K562 (cell line): ENCODE data around the gene UBE2QL1. TPM values are rescaled to one million over a fixed set of nuclear protein-coding genes. Genes with fewer than 3 reads are reported as not detected.

ENCODE experiments used
- ATAC-seq: fragments of 200-7000 bp; cut with Tn5 transposase; 3 replicates; pipeline ENCODE4 v1.9.1; 2020; ENCODE audit warnings: moderate library complexity
- BruUV-seq: library from RNA; stranded (reverse); fragments of 400-500 nt; replicated peaks from 2 replicates; lab custom pipeline; 2021; lab: Mats Ljungman, UMichigan
- CTCF ChIA-PET: fragments of 300-600 bp; formaldehyde crosslinking; extraction: SDS; loops from one replicate; lab custom pipeline; 2021; ENCODE audit warnings: low intra/inter-chr PET ratio; lab: Yijun Ruan, JAX
- POLR2A ChIA-PET: fragments of 300-600, 350-650 bp; sonication (Branson Sonifier 250); formaldehyde crosslinking; extraction: SDS; loops from one replicate; lab custom pipeline; 2021; ENCODE audit warnings: antibody characterized with exemption, inconsistent platforms; lab: Yijun Ruan, JAX
- DNase-seq, 4 experiments: peaks; one replicate each; pipeline versions ENCODE4 v3.0.0 to v3.0.0-alpha.2; 2011 to 2018; ENCODE audit warnings: low spot score in 3 of 4, mixed read lengths in 3 of 4; ENCODE audit errors: extremely low read depth in 1 of 4
- FAIRE-seq: peaks from 2 replicates; lab custom pipeline; 2011; peaks lifted over from hg19 to GRCh38; lab: Jason Lieb, UNC
- H2AFZ ChIP-seq: 2 replicates; pipeline ENCODE4 v1.6.0; 2011; ENCODE audit warnings: low read depth, low read length, control low read depth, inconsistent platforms
- H3K27ac ChIP-seq: fragments of 200-600 bp; 3 replicates; pipeline ENCODE4 v1.8.0; 2011; ENCODE audit warnings: low read depth, mild to moderate bottlenecking, control low read depth, inconsistent platforms, low read length, moderate library complexity, mixed read lengths; ENCODE audit errors: extremely low read depth
- H3K27me3 ChIP-seq, 2 experiments: fragments of 300-600 bp in 1 of 2; 2 replicates in 1 of 2; 3 replicates in 1 of 2; pipeline versions ENCODE4 v1.6.0 to v1.8.0; 2011; ENCODE audit warnings: inconsistent platforms in 2 of 2, low read length in 2 of 2, mild to moderate bottlenecking in 1 of 2, mixed read lengths in 1 of 2, moderate library complexity in 1 of 2; ENCODE audit not compliant: control insufficient read depth in 2 of 2, insufficient read depth in 2 of 2
- H3K36me3 ChIP-seq: fragments of 300-600 bp; 3 replicates; pipeline ENCODE4 v1.8.0; 2011; ENCODE audit warnings: mild to moderate bottlenecking, low read length, inconsistent platforms; ENCODE audit not compliant: control insufficient read depth, insufficient read depth
- H3K4me1 ChIP-seq, 2 experiments: fragments of 200-600 bp in 1 of 2; replicated peaks in 1 of 2; 2 replicates in 1 of 2; 3 replicates in 1 of 2; pipeline versions ENCODE4 v1.5.1 to v1.8.0; 2011; ENCODE audit warnings: inconsistent platforms in 2 of 2, low read length in 2 of 2, mild to moderate bottlenecking in 1 of 2, mixed read lengths in 1 of 2, moderate library complexity in 1 of 2; ENCODE audit not compliant: control insufficient read depth in 2 of 2, insufficient read depth in 2 of 2
- H3K4me2 ChIP-seq: 2 replicates; pipeline ENCODE4 v1.6.1; 2011; ENCODE audit warnings: low read length, control low read depth, inconsistent platforms, mixed read lengths; ENCODE audit not compliant: insufficient read depth
- H3K4me3 ChIP-seq: fragments of 200-600 bp; sonication (generic), shearing (Covaris generic); 2 replicates; pipeline ENCODE4 v1.5.1; 2016; ENCODE audit warnings: control low read depth, inconsistent platforms
- H3K79me2 ChIP-seq: fragments of 200-600 bp; 3 replicates; pipeline ENCODE4 v1.8.0; 2011; ENCODE audit warnings: low read length, inconsistent platforms; ENCODE audit not compliant: control insufficient read depth, insufficient read depth
- H3K9ac ChIP-seq, 2 experiments: 2 replicates each; pipeline versions ENCODE4 v1.6.0 to v1.6.1; 2011; ENCODE audit warnings: low read depth in 2 of 2, low read length in 2 of 2, control low read depth in 1 of 2, inconsistent platforms in 1 of 2, mild to moderate bottlenecking in 1 of 2, mixed read lengths in 1 of 2; ENCODE audit not compliant: insufficient read depth in 1 of 2
- H3K9me1 ChIP-seq: one replicate; pipeline ENCODE4 v1.6.0; 2011; ENCODE audit warnings: inconsistent platforms, mild to moderate bottlenecking, low read length, moderate library complexity; ENCODE audit not compliant: control insufficient read depth, insufficient read depth
- H3K9me3 ChIP-seq: replicated peaks from 2 replicates; pipeline ENCODE4 v1.5.1; 2011; ENCODE audit warnings: low read depth, low read length, inconsistent platforms; ENCODE audit not compliant: control insufficient read depth, insufficient read depth
- H4K20me1 ChIP-seq: replicated peaks from 2 replicates; pipeline ENCODE4 v1.6.1; 2011; ENCODE audit warnings: low read length, inconsistent platforms, mixed read lengths; ENCODE audit not compliant: control insufficient read depth, insufficient read depth
- MAFK ChIP-seq: IDR thresholded peaks from 2 replicates; pipeline ENCODE4 v1.6.1; 2011; ENCODE audit warnings: low read length, improper control_type of control experiment
- SUPT5H ChIP-seq: fragments of 450-650 bp; IDR thresholded peaks from 2 replicates; pipeline ENCODE4 v1.6.1; 2016
- WHSC1 ChIP-seq: IDR thresholded peaks from one replicate; pipeline ENCODE4 v1.6.1; 2012; ENCODE audit warnings: low read length, control low read depth, inconsistent platforms
- ZNF398 ChIP-seq: fragments of 250-450 bp; sonication (Bioruptor Pico); IDR thresholded peaks from 2 replicates; pipeline ENCODE4 v1.8.0; 2021; ENCODE audit warnings: moderate library complexity, mild to moderate bottlenecking, inconsistent platforms
- WGBS: fragments of 100-300 bp; shearing (Covaris generic); methylation state at CpG from one replicate; pipeline ENCODE4 v1.1.6; 2016; ENCODE audit warnings: low coverage, mixed read lengths; ENCODE audit not compliant: insufficient coverage; ENCODE audit errors: missing lambda C conversion rate; 5-methylcytosine and 5-hydroxymethylcytosine counted together
- in situ Hi-C: fragments of 300-500 bp; cut with MboI; formaldehyde crosslinking; loops from 4 replicates; pipeline ENCODE4 v1.15.0; 2018; ENCODE audit warnings: inconsistent platforms, mixed read lengths
- intact Hi-C: fragments of 100-400 bp; cut with micrococcal nuclease; formaldehyde crosslinking; loops from 2 replicates; pipeline ENCODE4 v1.14.2; 2022
- polyA plus RNA-seq, 8 experiments: library from polyadenylated mRNA; depleted of rRNA in 4 of 8; stranded (reverse) in 5 of 8; unstranded in 3 of 8; fragments of >200 nt; fragmentation: Nextera tagmentation in 2 of 8; fragmentation: Illumina TruSeq in 1 of 8; extraction: Ambion mirVana in 2 of 8; extraction: Trizol in 1 of 8; gene quantifications; 2 replicates each; pipeline versions ENCODE4 v1.2.1 to v1.2.3, GENCODE V29; 2011 to 2014; ENCODE audit warnings: inconsistent platforms in 1 of 8, missing spikeins in 1 of 8
- total RNA-seq, 7 experiments: library from RNA; depleted of rRNA in 6 of 7; stranded (reverse); fragments of >200 nt in 6 of 7; fragmentation: Illumina TruSeq in 2 of 7; extraction: Trizol in 2 of 7; gene quantifications; 2 replicates each; pipeline versions ENCODE4 v1.2.1 to v1.2.3, GENCODE V29; 2011 to 2021; ENCODE audit warnings: low replicate concordance in 1 of 7

UBE2QL1 gene
- total and polyA plus RNA-seq, 9 of the 15 experiments (the other 6 are each of a cell fraction or from before 2014, with no cell fraction given): not detected

GRCh38 chr5:6419340-6419852 is 29.3 kb upstream of the UBE2QL1 start:
- intact Hi-C loops (no loop called here), in situ Hi-C loops (no loop called here)
- 0% methylated on average over 8 of the region's 8 CpGs for WGBS
- ChIA-PET POLR2A (no interaction called here), CTCF (no interaction called here)
- ATAC-seq (no peak), DNase-seq (no peak), FAIRE-seq (no peak)
- BruUV-seq: no TSS peak
- no peak overlapping the region for H3K4me2 ChIP-seq
- no peaks in the 10 kb centered on the region for H3K4me1 ChIP-seq
- no peak overlapping the region for H3K27ac ChIP-seq
- TF ChIP-seq WHSC1 (no peak), ZNF398 (CRISPR knock-in tag) (no peak), SUPT5H (no peak), MAFK (no peak)
- no peaks in the 10 kb centered on the region for H3K9me3 ChIP-seq
- H3K36me3 ChIP-seq: no peaks in the 10 kb centered on the region
- H3K9me1 ChIP-seq: no peaks in the 10 kb centered on the region
- no peaks in the 10 kb centered on the region for H3K79me2 ChIP-seq
- H3K4me3 ChIP-seq: no peak overlapping the region
- H2AFZ ChIP-seq: no peak overlapping the region
- H4K20me1 ChIP-seq: peaks cover 7% of the 10 kb centered on the region; the same call in 1 of the 2 replicates
- H3K9ac ChIP-seq: no peak overlapping the region
- H3K27me3 ChIP-seq: peaks cover 43 to 76% of the 10 kb centered on the region in 2 experiments
